HG02798 (cell line): ENCODE results near the gene CASP8AP2.
A peak's percentile ranks its signal among the peaks of the same experiment; 100 is the strongest.
"Not testable (repeated sequence)": the region's sequence is repeated elsewhere in the genome, so short reads cannot be mapped to it uniquely, and the experiment has no call there.

ENCODE experiments used
- ATAC-seq: cut with Tn5 transposase; IDR thresholded peaks from one replicate; pipeline ENCODE4 v1.9.1; 2021; ENCODE audit warnings: mild to moderate bottlenecking; ENCODE audit not compliant: unreplicated experiment, poor library complexity

The CASP8AP2 gene

GRCh38 chr6:89819336-89820130, 10.1 kb upstream of the CASP8AP2 start, which contains the start of gene MDN1:
TSS of gene MDN1 (minus strand) at chr6:89819794. CDS start at chr6:89819607, 187 bp downstream.
- peak; percentile 98 for ATAC-seq

- ATAC-seq, result no peak
These were observed 3.6 kb upstream of the CASP8AP2 start for GRCh38 chr6:89826029-89826528.

- not testable (repeated sequence) for ATAC-seq
These were observed 1.1 kb upstream of the CASP8AP2 start for GRCh38 chr6:89828475-89828987.

GRCh38 chr6:89828988-89829471, 650 bp upstream of the CASP8AP2 start:
- ATAC-seq, result peak; percentile 35

- no peak for ATAC-seq
These were observed 610 bp downstream of the CASP8AP2 start for GRCh38 chr6:89830170-89830809.

- peak; percentile 98 for ATAC-seq
These were observed 5.5 kb downstream of the CASP8AP2 start for GRCh38 chr6:89834884-89835792.

- ATAC-seq, result no peak
These were observed 7.1 kb downstream of the CASP8AP2 start for GRCh38 chr6:89836639-89837222.

- no peak for ATAC-seq
These were observed 10.9 kb downstream of the CASP8AP2 start for GRCh38 chr6:89840538-89840937.

GRCh38 chr6:89842228-89842627, 12.5 kb downstream of the CASP8AP2 start:
- ATAC-seq, result no peak

GRCh38 chr6:89843070-89843469, 13.4 kb downstream of the CASP8AP2 start:
- no peak for ATAC-seq

- ATAC-seq, result not testable (repeated sequence)
These were observed 17.8 kb downstream of the CASP8AP2 start for GRCh38 chr6:89847513-89847912.

GRCh38 chr6:89853068-89853467, 23.4 kb downstream of the CASP8AP2 start:
- no peak for ATAC-seq

GRCh38 chr6:89858041-89858440, 28.4 kb downstream of the CASP8AP2 start:
- ATAC-seq, result no peak

- peak; percentile 48 for ATAC-seq
These were observed 30.1 kb downstream of the CASP8AP2 start for GRCh38 chr6:89859744-89860143.

- peak; percentile 69 for ATAC-seq
These were observed 32.6 kb downstream of the CASP8AP2 start for GRCh38 chr6:89862273-89862672.

- ATAC-seq, result no peak
These were observed 33.0 kb downstream of the CASP8AP2 start for GRCh38 chr6:89862698-89863097.

- ATAC-seq, result no peak
These were observed 36.5 kb downstream of the CASP8AP2 start for GRCh38 chr6:89866024-89866678.

- ATAC-seq, result no peak
These were observed 44.0 kb downstream of the CASP8AP2 start for GRCh38 chr6:89873721-89874120.

GRCh38 chr6:89874438-89874837, 44.8 kb downstream of the CASP8AP2 start:
- no peak for ATAC-seq
